HG03064 (cell line): ENCODE measurements around the gene SEC24C.
"Not testable (repeated sequence)": the region's sequence is repeated elsewhere in the genome, so short reads cannot be mapped to it uniquely, and the experiment has no call there.

Source experiments
- ATAC-seq: cut with Tn5 transposase; IDR thresholded peaks from one replicate; pipeline ENCODE4 v1.9.1; 2021; ENCODE audit warnings: low read depth; ENCODE audit not compliant: unreplicated experiment

Gene SEC24C

GRCh38 chr10:73768881-73769280 is 24.7 kb downstream of the SEC24C start:
- ATAC-seq, result no peak

- no peak for ATAC-seq
These were observed 25.2 kb downstream of the SEC24C start for GRCh38 chr10:73769396-73769795.

GRCh38 chr10:73771722-73772280 is 27.6 kb downstream of the SEC24C start:
- peak; percentile 55 for ATAC-seq

GRCh38 chr10:73772281-73773151 is 28.3 kb downstream of the SEC24C start:
- ATAC-seq, result peak; percentile 56

- ATAC-seq, result no peak
These were observed 29.1 kb downstream of the SEC24C start for GRCh38 chr10:73773152-73773879.

GRCh38 chr10:73774637-73775036 is 30.5 kb downstream of the SEC24C start:
- no peak for ATAC-seq

- ATAC-seq, result no peak
These were observed 34.8 kb downstream of the SEC24C start for GRCh38 chr10:73779018-73779417.

- no peak for ATAC-seq
These were observed 35.5 kb downstream of the SEC24C start for GRCh38 chr10:73779539-73780197.

GRCh38 chr10:73780301-73780700 is 36.1 kb downstream of the SEC24C start:
- no peak for ATAC-seq

- ATAC-seq, result no peak
These were observed 36.8 kb downstream of the SEC24C start for GRCh38 chr10:73780966-73781365.

GRCh38 chr10:73781548-73781878 is 37.3 kb downstream of the SEC24C start:
- no peak for ATAC-seq

GRCh38 chr10:73781879-73782748 is 37.9 kb downstream of the SEC24C start, which contains the start of gene CHCHD1:
Gene CHCHD1 (plus strand): TSS chr10:73782048. CDS start chr10:73782076, 28 bp downstream.
- ATAC-seq, result peak; percentile 54

GRCh38 chr10:73782749-73783085 is 38.5 kb downstream of the SEC24C start:
- ATAC-seq, result no peak

- ATAC-seq, result peak; percentile 64
These were observed 41.1 kb downstream of the SEC24C start, which contains the start of gene ZSWIM8 for GRCh38 chr10:73785211-73785720. Gene ZSWIM8 (plus strand): TSS chr10:73785606. CDS start chr10:73785879, 273 bp downstream.

GRCh38 chr10:73785721-73786511 is 41.7 kb downstream of the SEC24C start:
- ATAC-seq, result peak; percentile 8

GRCh38 chr10:73786512-73786885 is 42.3 kb downstream of the SEC24C start:
- no peak for ATAC-seq

GRCh38 chr10:73787031-73787800 is 43.0 kb downstream of the SEC24C start:
- not testable (repeated sequence) for ATAC-seq
